Right cardiac atrium (tissue), 5 donors: Measurements from ENCODE around the gene ZMYND15. TPM values are rescaled to one million over a fixed set of nuclear protein-coding genes. Genes with fewer than 3 reads are reported as not detected.
A peak's percentile ranks its signal among the peaks of the same experiment; 100 is the strongest.

Experiments used
- ATAC-seq, 2 donors: fragments of 200-7000 bp; cut with Tn5 transposase; one replicate each; pipeline versions ENCODE4 v1.8.0 to v1.9.1; 2020; ENCODE audit warnings: moderate library complexity in 2 of 2, mild to moderate bottlenecking in 1 of 2
- DNase-seq, 3 donors: peaks; one replicate each; pipeline ENCODE4 v3.0.0-alpha.2; 2020
- H3K27ac ChIP-seq: one replicate; pipeline ENCODE4 v1.5.1; 2013; ENCODE audit warnings: mild to moderate bottlenecking, low read length, control low read depth, moderate library complexity
- H3K27me3 ChIP-seq: one replicate; pipeline ENCODE4 v1.6.1; 2013; ENCODE audit not compliant: control insufficient read depth, insufficient read depth
- H3K4me1 ChIP-seq: one replicate; pipeline ENCODE4 v1.6.1; 2013; ENCODE audit warnings: low read length; ENCODE audit not compliant: control insufficient read depth, insufficient read depth
- H3K4me3 ChIP-seq: one replicate; pipeline ENCODE4 v1.5.1; 2013; ENCODE audit warnings: low read length, control low read depth
- H3K9me3 ChIP-seq: one replicate; pipeline ENCODE4 v1.6.1; 2013; ENCODE audit warnings: low read length; ENCODE audit not compliant: control insufficient read depth
- WGBS: extraction: QIAGEN DNeasy Blood & Tissue Kit; methylation state at CpG from one replicate; pipeline ENCODE4 v1.1.7; 2013; 5-methylcytosine and 5-hydroxymethylcytosine counted together
- intact Hi-C, 4 donors: fragments of 100-400 bp; cut with DNase I; formaldehyde crosslinking; loops; one replicate each; pipeline versions ENCODE4 v1.11.0 to v1.14.0; 2022 to 2023
- polyA plus RNA-seq: library from polyadenylated mRNA; stranded (reverse); fragments of 200-250 nt; gene quantifications from one replicate; pipeline ENCODE4 v1.2.3, GENCODE V29; 2013
- total RNA-seq, 4 donors: library from RNA; stranded (reverse); fragmentation: NEBNext Ultra II Directional; extraction: Animal tissue kit (Norgen Biotek cat#: 25700); gene quantifications; one replicate each; pipeline ENCODE4 v1.2.1, GENCODE V29; 2021
- donor health status: healthy with polysubstance abuse.
- donor health status: DM: no; HTN: yes; CAD: no.
- donor health status: DM: no; HTN: no; CAD: no.
- donor health status: DM: no; HTN: yes; CAD: no; lungs with severe emphysema.
- donor health status: DM: yes; HTN: yes; CAD: no.

Gene ZMYND15
- total and polyA plus RNA-seq, 5 donors: 0.20 to 0.53 (median 0.26) TPM

- no peak overlapping the region for H3K27ac ChIP-seq
- H3K4me1 ChIP-seq: no peaks in the 10 kb centered on the region
- H3K4me3 ChIP-seq: no peak overlapping the region
- no peaks in the 10 kb centered on the region for H3K9me3 ChIP-seq
- WGBS: 80% methylated on average over 6 of the region's 6 CpGs
- DNase-seq (no peak), ATAC-seq (peak in 1 of 2 donors; percentile 18)
- intact Hi-C loops: no loop called here
- H3K27me3 ChIP-seq: no peaks in the 10 kb centered on the region
These were observed 28.7 kb downstream of the ZMYND15 start for GRCh38 chr17:4768298-4768697.

- no peak overlapping the region for H3K27ac ChIP-seq
- intact Hi-C loops: no loop called here
These were observed 30.0 kb downstream of the ZMYND15 start for GRCh38 chr17:4769628-4770027.

DNA sequence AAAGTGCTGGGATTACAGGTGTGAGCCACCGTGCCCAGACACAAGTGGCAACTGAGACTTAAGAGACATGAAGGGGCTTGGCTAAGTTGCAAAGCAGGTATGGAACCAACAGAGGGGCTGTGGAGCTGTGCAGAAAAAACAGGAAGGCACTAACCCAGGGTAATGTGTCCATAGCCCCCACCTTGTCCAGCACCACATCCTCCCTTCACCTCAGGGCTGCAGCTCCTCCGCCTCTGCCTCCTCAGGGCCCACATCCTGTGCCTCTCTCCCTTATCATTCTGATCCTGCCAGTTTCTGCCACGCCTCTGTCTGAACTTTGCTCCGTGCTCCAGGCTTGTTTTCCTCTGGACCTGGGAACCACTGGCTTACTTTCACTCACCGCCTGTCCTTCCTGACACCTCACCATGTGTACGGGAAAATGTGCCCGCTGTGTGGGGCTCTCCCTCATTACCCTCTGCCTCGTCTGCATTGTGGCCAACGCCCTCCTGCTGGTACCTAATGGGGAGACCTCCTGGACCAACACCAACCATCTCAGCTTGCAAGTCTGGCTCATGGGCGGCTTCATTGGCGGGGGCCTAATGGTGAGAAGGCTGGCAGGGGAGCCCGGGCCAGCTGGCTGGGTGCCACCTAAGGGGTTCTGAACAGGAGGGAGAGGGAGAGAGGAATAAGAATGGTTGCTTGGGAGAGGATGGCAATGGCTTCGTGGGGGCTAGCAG is 32.0 kb downstream of the ZMYND15 start, which contains the start of gene TM4SF5:
Gene TM4SF5 (plus strand): TSS at position 368 of the 716 bp plus-strand sequence. CDS start 37 bp downstream, at position 405.
- Histone ChIP-seq H3K27ac (no peak within 1 kb of the TSS), H3K4me1 (no peaks in the 10 kb centered on the region), H3K4me3 (no peak within 1 kb of the TSS), H3K27me3 (no peaks in the 10 kb centered on the region), H3K9me3 (no peaks in the 10 kb centered on the region)
- ATAC-seq: peak in 1 of 2 donors; percentile 45
- intact Hi-C loops: no loop called here
- 57% methylated on average over 13 of the region's 13 CpGs for WGBS
- no peak for DNase-seq

More at GRCh38 chr17:4769628-4770027, 30.0 kb downstream of the ZMYND15 start:
- no peaks in the 10 kb centered on the region for H3K27me3 ChIP-seq
- DNase-seq (no peak), ATAC-seq (no peak)
- H3K4me3 ChIP-seq: no peak overlapping the region
- H3K4me1 ChIP-seq: no peaks in the 10 kb centered on the region
- no peaks in the 10 kb centered on the region for H3K9me3 ChIP-seq
- 87% methylated on average over 2 of the region's 2 CpGs for WGBS

DNA sequence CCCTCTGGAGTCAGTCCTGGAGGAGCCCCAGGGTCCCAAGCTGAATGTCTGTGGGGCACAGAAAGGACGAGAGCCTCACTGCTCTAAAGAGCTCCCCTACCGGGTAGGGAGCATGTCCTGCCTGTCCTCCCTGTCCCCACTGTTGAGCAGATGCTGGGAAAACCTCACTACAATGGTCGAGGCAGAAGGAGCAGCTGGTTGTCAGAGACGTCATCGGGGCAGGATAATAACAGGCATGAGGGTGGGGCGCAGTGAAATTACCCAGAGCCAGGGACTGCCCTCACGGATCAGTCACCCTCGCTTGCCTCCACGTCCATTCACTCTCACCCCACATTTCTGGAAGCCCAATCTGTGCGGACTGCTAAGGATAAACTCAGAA is 32.6 kb downstream of the ZMYND15 start:
- Histone ChIP-seq H3K27me3 (no peaks in the 10 kb centered on the region), H3K4me3 (no peak overlapping the region), H3K9me3 (no peaks in the 10 kb centered on the region), H3K27ac (no peak overlapping the region), H3K4me1 (no peaks in the 10 kb centered on the region)
- 69% methylated on average over 10 of the region's 10 CpGs for WGBS
- intact Hi-C loops: no loop called here
- no peak for DNase-seq
- no peak for ATAC-seq

DNA sequence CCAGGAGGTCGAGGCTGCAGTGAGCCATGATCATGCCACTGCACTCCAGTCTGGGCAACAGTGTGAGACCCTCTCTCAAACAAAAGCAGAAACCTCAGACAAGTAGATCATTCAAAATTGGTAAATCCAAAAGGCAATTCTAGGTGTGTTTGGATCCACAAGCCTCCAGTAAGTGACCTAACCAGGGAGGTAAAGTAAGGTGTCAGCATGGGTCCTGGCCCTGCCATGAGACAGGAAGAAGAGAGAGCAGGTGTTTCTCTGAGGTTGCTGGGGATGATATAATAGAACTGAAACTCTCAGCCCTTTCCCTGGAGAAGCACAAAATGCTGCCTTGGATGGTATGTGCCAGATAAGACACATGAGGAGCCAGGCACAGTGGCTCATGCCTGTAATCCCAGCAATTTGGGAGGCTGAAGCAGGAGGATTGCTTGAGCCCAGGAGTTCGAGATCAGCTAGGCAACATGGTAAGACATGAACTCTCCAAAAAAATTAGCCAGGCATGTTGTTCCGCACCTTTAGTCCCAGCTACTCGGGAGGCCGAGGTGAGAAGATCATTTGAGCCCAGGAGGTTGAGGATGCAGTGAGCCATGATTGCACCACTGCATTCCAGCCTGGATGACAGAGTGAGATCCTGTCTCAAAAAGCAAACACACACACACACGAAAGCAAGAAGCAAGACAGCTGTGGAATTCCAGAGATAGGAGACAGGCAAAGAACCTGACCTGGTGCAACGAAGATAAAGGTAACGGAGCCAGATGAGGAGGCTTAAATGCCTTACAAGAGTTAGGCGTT is 38.5 kb downstream of the ZMYND15 start:
- DNase-seq (no peak), ATAC-seq (no peak)
- H3K27me3 ChIP-seq: no peaks in the 10 kb centered on the region
- intact Hi-C loops: no loop called here
- H3K27ac ChIP-seq: no peak overlapping the region
- H3K9me3 ChIP-seq: no peaks in the 10 kb centered on the region
- H3K4me3 ChIP-seq: no peak overlapping the region
- 59% methylated on average over 9 of the region's 9 CpGs for WGBS
- H3K4me1 ChIP-seq: no peaks in the 10 kb centered on the region

DNA sequence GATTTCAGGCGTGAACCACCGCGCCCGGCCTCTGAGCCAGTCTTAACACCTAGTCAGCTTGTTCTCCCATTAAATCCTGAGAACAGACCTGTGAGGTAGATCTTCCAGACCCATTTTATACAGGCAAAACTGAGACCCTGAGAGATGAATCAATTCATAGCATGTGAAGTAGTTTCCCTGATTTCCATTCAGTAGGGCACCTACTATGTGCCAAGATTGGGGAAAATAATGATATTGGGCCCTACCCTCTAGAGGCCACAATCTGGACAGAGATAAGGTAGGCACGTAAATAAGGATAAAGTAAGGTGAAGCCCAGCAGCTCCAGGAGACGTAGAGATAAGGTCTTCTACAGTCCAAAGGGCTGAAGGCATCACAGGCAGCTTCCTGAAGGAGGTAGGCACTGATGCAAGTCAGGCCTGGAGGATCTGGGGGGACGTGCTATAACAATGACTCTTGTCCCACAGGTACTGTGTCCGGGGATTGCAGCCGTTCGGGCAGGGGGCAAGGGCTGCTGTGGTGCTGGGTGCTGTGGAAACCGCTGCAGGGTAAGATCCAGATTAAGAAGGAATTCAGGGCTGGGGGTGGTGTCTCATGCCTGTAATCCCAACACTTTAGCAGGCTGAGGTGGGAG is 40.8 kb downstream of the ZMYND15 start:
- Histone ChIP-seq H3K27me3 (no peaks in the 10 kb centered on the region), H3K9me3 (no peaks in the 10 kb centered on the region), H3K4me1 (no peaks in the 10 kb centered on the region), H3K4me3 (no peak overlapping the region), H3K27ac (no peak overlapping the region)
- intact Hi-C loops: no loop called here
- ATAC-seq (no peak), DNase-seq (no peak)
- 69% methylated on average over 11 of the region's 11 CpGs for WGBS

DNA sequence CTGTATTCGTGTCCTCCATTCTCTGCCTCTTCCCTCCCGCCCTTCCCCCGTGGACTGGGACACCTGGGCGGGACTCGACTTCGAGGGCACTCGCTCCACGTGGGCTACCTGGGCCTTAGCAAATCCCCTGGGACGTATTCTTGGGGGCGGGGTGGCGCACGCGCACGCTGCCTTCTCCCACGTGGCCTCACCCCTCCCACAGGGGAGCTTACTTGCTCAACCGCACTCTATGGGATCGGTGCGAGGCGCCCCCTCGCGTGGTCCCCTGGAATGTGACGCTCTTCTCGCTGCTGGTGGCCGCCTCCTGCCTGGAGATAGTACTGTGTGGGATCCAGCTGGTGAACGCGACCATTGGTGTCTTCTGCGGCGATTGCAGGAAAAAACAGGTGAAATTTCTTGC is 43.0 kb downstream of the ZMYND15 start:
- Histone ChIP-seq H3K4me1 (no peaks in the 10 kb centered on the region), H3K27ac (no peak overlapping the region), H3K27me3 (no peaks in the 10 kb centered on the region), H3K9me3 (no peaks in the 10 kb centered on the region), H3K4me3 (no peak overlapping the region)
- intact Hi-C loops: no loop called here
- 26% methylated on average over 28 of the region's 28 CpGs for WGBS
- DNase-seq: peak in 2 of 3 donors; percentile 64 to 69
- no peak for ATAC-seq

DNA sequence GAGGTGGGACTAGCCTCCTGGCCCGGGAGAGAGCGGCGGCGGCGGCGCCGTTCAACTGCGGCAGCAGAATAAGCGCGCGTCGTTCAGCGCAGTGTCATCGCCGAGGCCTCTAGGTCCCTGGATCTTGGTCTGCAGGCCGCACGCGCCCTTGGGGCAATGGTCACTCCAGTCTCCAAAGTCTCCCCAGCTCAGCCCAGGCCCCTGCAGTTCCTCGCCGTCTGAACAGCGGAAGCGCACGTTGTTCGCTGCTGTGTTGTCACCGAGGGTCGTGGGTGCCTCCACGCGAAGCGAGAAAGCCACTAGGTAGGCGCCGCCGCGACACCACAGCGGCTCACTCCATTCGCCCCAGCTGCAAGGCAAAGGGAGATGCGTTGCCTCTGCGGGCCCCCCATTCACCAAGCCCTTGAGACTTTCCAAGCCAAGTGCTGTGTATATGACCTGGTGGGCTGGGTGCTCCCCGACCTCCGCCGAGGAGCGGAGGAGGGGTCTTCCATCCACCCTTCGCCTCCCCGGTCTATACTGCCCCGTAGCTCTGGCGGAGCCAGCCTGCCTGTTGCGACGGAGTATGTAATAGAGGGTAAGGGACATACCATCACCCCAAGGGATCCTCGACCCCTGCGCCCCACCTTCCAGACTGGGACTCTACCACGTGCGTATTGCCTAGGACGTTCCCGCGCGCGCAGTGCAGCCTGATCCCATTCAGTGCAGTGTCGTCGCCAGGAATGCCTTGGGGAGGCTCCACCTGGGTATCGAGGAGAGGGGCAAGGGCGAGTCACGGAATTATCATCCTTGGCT is 45.9 kb downstream of the ZMYND15 start:
- H3K4me3 ChIP-seq: peak overlapping the region; percentile 13
- H3K9me3 ChIP-seq: no peaks in the 10 kb centered on the region
- H3K27ac ChIP-seq: no peak overlapping the region
- intact Hi-C loops: loop anchor here in 2 of 4 donors (5.0 kb wide), 1 partner anchor 102 kb away; no protein-coding TSS in a partner anchor
- 11% methylated on average over 61 of the region's 61 CpGs for WGBS
- DNase-seq: peak in 1 of 3 donors; percentile 61
- no peak for ATAC-seq
- no peaks in the 10 kb centered on the region for H3K4me1 ChIP-seq
- H3K27me3 ChIP-seq: no peaks in the 10 kb centered on the region

DNA sequence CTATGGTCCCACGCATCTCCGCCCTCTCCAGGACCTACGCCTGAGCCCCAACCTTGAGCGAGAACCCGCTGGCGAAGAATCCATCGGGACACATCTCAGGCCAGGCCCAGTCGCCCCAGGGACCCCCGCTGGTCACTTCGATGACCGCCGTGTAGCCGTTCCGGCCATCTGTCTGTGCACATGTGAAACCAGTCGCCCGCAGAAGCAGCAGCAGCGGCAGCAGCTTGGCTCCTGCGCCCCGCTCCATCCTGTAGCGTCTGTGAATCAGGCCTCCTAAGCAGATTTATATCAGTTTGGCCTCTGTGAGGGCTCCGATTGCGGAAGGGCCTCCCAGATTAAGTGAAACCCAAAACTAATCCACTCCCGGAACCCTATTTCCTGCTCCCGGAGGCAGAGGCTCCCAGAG is 46.5 kb downstream of the ZMYND15 start, which contains the start of gene VMO1:
Gene VMO1 (minus strand): TSS at position 259 of the 406 bp plus-strand sequence. CDS start 12 bp downstream, at position 247.
- Histone ChIP-seq H3K9me3 (no peaks in the 10 kb centered on the region), H3K4me3 (peak within 1 kb of the TSS; percentile 13), H3K4me1 (no peaks in the 10 kb centered on the region), H3K27me3 (no peaks in the 10 kb centered on the region), H3K27ac (no peak within 1 kb of the TSS)
- ATAC-seq (peak in 1 of 2 donors; percentile 9), DNase-seq (peak in 2 of 3 donors; percentile 71 to 76)
- 3% methylated on average over 24 of the region's 24 CpGs for WGBS
- intact Hi-C loops: loop anchor here in 2 of 4 donors (5.0 kb wide), 1 partner anchor 101 kb away; no protein-coding TSS in a partner anchor

DNA sequence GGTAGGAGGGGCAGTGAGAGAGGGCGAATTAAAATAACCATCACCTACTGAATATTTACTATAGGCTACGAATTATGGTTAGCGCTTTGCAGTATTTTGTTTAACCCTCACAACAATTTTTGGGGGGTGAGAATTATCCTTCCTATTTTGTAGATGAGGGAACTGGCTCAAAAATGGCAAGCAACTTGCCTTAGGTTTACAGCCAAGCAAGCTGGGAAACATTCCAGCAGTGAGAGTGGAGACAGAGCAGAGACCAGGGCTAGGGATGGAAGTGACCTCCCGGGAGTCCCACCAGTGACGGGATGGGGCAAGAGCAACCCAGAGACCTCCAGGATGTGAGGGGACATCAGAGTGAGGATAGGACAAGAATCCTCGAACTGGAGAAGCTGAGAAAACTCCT is 46.9 kb downstream of the ZMYND15 start:
- Histone ChIP-seq H3K4me3 (peak overlapping the region; percentile 11), H3K27ac (no peak overlapping the region), H3K9me3 (no peaks in the 10 kb centered on the region), H3K27me3 (no peaks in the 10 kb centered on the region), H3K4me1 (no peaks in the 10 kb centered on the region)
- ATAC-seq (no peak), DNase-seq (peak in 1 of 3 donors; percentile 39)
- intact Hi-C loops: loop anchor here in 2 of 4 donors (5.0 kb wide), 1 partner anchor 101 kb away; no protein-coding TSS in a partner anchor
- 8% methylated on average over 6 of the region's 6 CpGs for WGBS
